Osteocyte (in vitro differentiated cells): Measurements from ENCODE around the gene HERC3. TPM values are rescaled to one million over a fixed set of nuclear protein-coding genes. Genes with fewer than 3 reads are reported as not detected.

Experiments
- DNase-seq: peaks from one replicate; pipeline ENCODE4 v3.0.0; 2021; ENCODE audit warnings: mixed read lengths; ENCODE audit not compliant: unreplicated experiment; ENCODE audit errors: extremely low spot score
- H3K27ac Mint-ChIP-seq: one replicate; pipeline ENCODE4 v1.8.0; 2021; ENCODE audit warnings: mild to moderate bottlenecking, mixed read lengths; ENCODE audit not compliant: unreplicated experiment
- H3K27me3 Mint-ChIP-seq: one replicate; pipeline ENCODE4 v1.8.0; 2021; ENCODE audit warnings: mixed read lengths; ENCODE audit not compliant: unreplicated experiment
- H3K36me3 Mint-ChIP-seq: one replicate; pipeline ENCODE4 v1.8.0; 2021; ENCODE audit warnings: mixed read lengths; ENCODE audit not compliant: unreplicated experiment
- H3K4me1 Mint-ChIP-seq: one replicate; pipeline ENCODE4 v1.8.0; 2021; ENCODE audit warnings: mixed read lengths; ENCODE audit not compliant: unreplicated experiment
- H3K4me3 Mint-ChIP-seq: one replicate; pipeline ENCODE4 v1.8.0; 2021; ENCODE audit warnings: mild to moderate bottlenecking, moderate library complexity, mixed read lengths; ENCODE audit not compliant: unreplicated experiment
- H3K9me3 Mint-ChIP-seq: one replicate; pipeline ENCODE4 v1.8.0; 2021; ENCODE audit warnings: mixed read lengths; ENCODE audit not compliant: unreplicated experiment
- CTCF ChIP-seq: fragments of 200-600 bp; sonication (generic); IDR thresholded peaks from 2 replicates; pipeline ENCODE4 v1.5.0; 2021; ENCODE audit warnings: antibody characterized with exemption, mild to moderate bottlenecking, moderate library complexity
- total RNA-seq: library from RNA; stranded (reverse); gene quantifications from 2 replicates; pipeline ENCODE4 v1.2.1, GENCODE V29; 2021

The HERC3 gene
- total RNA-seq, 1 donor from 2014 or later = 15.4 TPM

- DNase-seq = no peak
- Mint-ChIP-seq H3K27ac (no peak overlapping the region), H3K36me3 (peaks cover 7% of the 10 kb centered on the region), H3K4me3 (no peak overlapping the region), H3K4me1 (peaks cover 25% of the 10 kb centered on the region), H3K27me3 (no peaks in the 10 kb centered on the region), H3K9me3 (no peaks in the 10 kb centered on the region)
- TF ChIP-seq CTCF = no peak
Measured at GRCh38 chr4:88756149-88756548, 163.9 kb downstream of the HERC3 start.

- Mint-ChIP-seq H3K27me3 (no peaks in the 10 kb centered on the region), H3K9me3 (no peaks in the 10 kb centered on the region), H3K4me1 (peaks cover 29% of the 10 kb centered on the region), H3K4me3 (no peak overlapping the region), H3K36me3 (peaks cover 5% of the 10 kb centered on the region), H3K27ac (no peak overlapping the region)
- no peak for DNase-seq
- no peak for TF ChIP-seq CTCF
Measured at GRCh38 chr4:88757067-88757466, 164.8 kb downstream of the HERC3 start.

- H3K27ac Mint-ChIP-seq = no peak overlapping the region
- H3K4me3 Mint-ChIP-seq = no peak overlapping the region
- peaks cover 35% of the 10 kb centered on the region for H3K4me1 Mint-ChIP-seq
- no peaks in the 10 kb centered on the region for H3K27me3 Mint-ChIP-seq
- no peaks in the 10 kb centered on the region for H3K9me3 Mint-ChIP-seq
- peaks cover 5% of the 10 kb centered on the region for H3K36me3 Mint-ChIP-seq
- DNase-seq = no peak
- TF ChIP-seq CTCF = no peak
Measured at GRCh38 chr4:88757776-88758175, 165.5 kb downstream of the HERC3 start.

Other genes starting within 250 kb of the HERC3 start
- gene HERC6, start 213.6 kb upstream of the HERC3 start, total RNA-seq = 2.3 and 2.8 TPM in 2 replicates
- gene HERC5, start 135.4 kb upstream of the HERC3 start, total RNA-seq = 0.81 and 0.91 TPM in 2 replicates
- gene PYURF, start 68.7 kb upstream of the HERC3 start, total RNA-seq = 67.0 and 69.1 TPM in 2 replicates
- 5.6 and 5.7 TPM in 2 replicates for gene NAP1L5, start 105.3 kb downstream of the HERC3 start, total RNA-seq